ENCODE data around the gene CTPS2. TPM values are rescaled to one million over a fixed set of nuclear protein-coding genes. Genes with fewer than 3 reads are reported as not detected.
"Not testable (repeated sequence)": the region's sequence is repeated elsewhere in the genome, so short reads cannot be mapped to it uniquely, and the experiment has no call there.

CTPS2 gene
- total RNA-seq, 1 donor from 2014 or later = 24.5 TPM

DNA sequence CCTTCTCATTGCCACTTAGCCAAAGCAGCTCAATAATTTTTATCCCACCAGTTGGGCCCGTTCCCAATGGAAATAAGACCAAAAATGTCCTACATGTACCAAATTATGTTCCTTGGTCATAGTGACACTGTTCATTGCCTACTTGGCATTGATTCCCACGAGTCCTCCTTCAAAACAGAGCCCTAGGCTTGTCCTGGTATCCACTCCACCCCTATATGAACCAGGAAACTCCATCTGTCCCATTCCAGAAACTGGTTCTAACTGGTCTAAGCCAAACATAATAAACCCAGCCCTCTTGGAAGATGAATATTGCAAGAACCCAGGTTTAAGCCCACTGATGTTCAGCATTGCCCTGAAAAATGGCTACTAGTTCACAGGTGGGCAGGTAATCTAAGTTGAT, 93.4 kb downstream of the CTPS2 start:
- H3K9me3 ChIP-seq (ENCODE audit: control insufficient read depth in 3 of 3, low read length in 3 of 3) = no peaks in the 10 kb centered on the region
- no peaks in the 10 kb centered on the region for H3K4me1 ChIP-seq (ENCODE audit: control insufficient read depth in 3 of 3, insufficient read depth in 3 of 3, low read length in 3 of 3)
- peaks cover 0 to 13% (median 3%) of the 10 kb centered on the region in 3 donors for H3K36me3 ChIP-seq (ENCODE audit: control insufficient read depth in 3 of 3, insufficient read depth in 3 of 3, low read length in 3 of 3)
- no peak overlapping the region for H3K4me3 ChIP-seq (ENCODE audit: low read length in 3 of 3)
- no peak overlapping the region for H3K9ac ChIP-seq (ENCODE audit: low read depth in 1 of 3, low read length in 3 of 3)
- H3K27me3 ChIP-seq (ENCODE audit: control insufficient read depth in 3 of 3, insufficient read depth in 3 of 3, low read length in 3 of 3) = peaks cover 0 to 3% (median 0%) of the 10 kb centered on the region in 3 donors
- H3K27ac ChIP-seq (ENCODE audit: low read depth, low read length) = no peak overlapping the region

DNA sequence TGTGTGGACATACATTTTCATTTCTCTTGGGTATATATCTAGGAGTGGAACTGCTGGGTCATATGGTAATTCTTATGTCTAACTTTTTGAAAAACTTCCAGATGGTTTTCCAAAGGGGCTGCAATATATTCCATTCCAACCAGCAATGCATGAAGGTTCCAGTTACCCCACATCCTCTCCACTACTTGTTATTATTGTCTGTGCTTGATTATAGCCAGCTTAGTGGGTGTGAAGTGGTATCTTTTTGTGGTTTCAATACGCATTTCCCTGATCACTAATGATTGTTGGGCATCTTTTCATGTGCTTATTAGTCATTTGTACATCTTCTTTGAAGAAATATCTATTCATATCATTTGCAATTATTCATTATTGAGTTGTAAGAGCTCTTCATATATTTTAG, 94.0 kb downstream of the CTPS2 start:
- Histone ChIP-seq H3K27me3 (ENCODE audit: control insufficient read depth in 3 of 3, insufficient read depth in 3 of 3, low read length in 3 of 3) (peaks cover 0 to 3% (median 0%) of the 10 kb centered on the region in 3 donors), H3K36me3 (ENCODE audit: control insufficient read depth in 3 of 3, insufficient read depth in 3 of 3, low read length in 3 of 3) (peaks cover 0 to 13% (median 5%) of the 10 kb centered on the region in 3 donors), H3K27ac (ENCODE audit: low read depth, low read length) (no peak overlapping the region), H3K9ac (ENCODE audit: low read depth in 1 of 3, low read length in 3 of 3) (no peak overlapping the region), H3K4me3 (ENCODE audit: low read length in 3 of 3) (no peak overlapping the region), H3K9me3 (ENCODE audit: control insufficient read depth in 3 of 3, low read length in 3 of 3) (no peaks in the 10 kb centered on the region), H3K4me1 (ENCODE audit: control insufficient read depth in 3 of 3, insufficient read depth in 3 of 3, low read length in 3 of 3) (no peaks in the 10 kb centered on the region)

GRCh38 chrX:16617382-16617781, 95.1 kb downstream of the CTPS2 start:
- H3K27me3 ChIP-seq (ENCODE audit: control insufficient read depth in 3 of 3, insufficient read depth in 3 of 3, low read length in 3 of 3) = peaks cover 0 to 3% (median 0%) of the 10 kb centered on the region in 3 donors
- H3K27ac ChIP-seq (ENCODE audit: low read depth, low read length) = no peak overlapping the region
- no peak overlapping the region for H3K4me3 ChIP-seq (ENCODE audit: low read length in 3 of 3)

GRCh38 chrX:16612257-16612897, 100.1 kb downstream of the CTPS2 start:
- H3K36me3 ChIP-seq (ENCODE audit: control insufficient read depth in 3 of 3, insufficient read depth in 3 of 3, low read length in 3 of 3) = peaks cover 0 to 8% (median 7%) of the 10 kb centered on the region in 3 donors
- H3K27me3 ChIP-seq (ENCODE audit: control insufficient read depth in 3 of 3, insufficient read depth in 3 of 3, low read length in 3 of 3) = peaks cover 0 to 3% (median 0%) of the 10 kb centered on the region in 3 donors
- H3K4me1 ChIP-seq (ENCODE audit: control insufficient read depth in 3 of 3, insufficient read depth in 3 of 3, low read length in 3 of 3) = no peaks in the 10 kb centered on the region
- H3K9ac ChIP-seq (ENCODE audit: low read depth in 1 of 3, low read length in 3 of 3) = no peak overlapping the region
- H3K4me3 ChIP-seq (ENCODE audit: low read length in 3 of 3) = no peak overlapping the region
- no peaks in the 10 kb centered on the region for H3K9me3 ChIP-seq (ENCODE audit: control insufficient read depth in 3 of 3, low read length in 3 of 3)
- H3K27ac ChIP-seq (ENCODE audit: low read depth, low read length) = no peak overlapping the region

More at GRCh38 chrX:16617382-16617781, 95.1 kb downstream of the CTPS2 start:
- H3K4me1 ChIP-seq (ENCODE audit: control insufficient read depth in 3 of 3, insufficient read depth in 3 of 3, low read length in 3 of 3) = no peaks in the 10 kb centered on the region
- H3K9ac ChIP-seq (ENCODE audit: low read depth in 1 of 3, low read length in 3 of 3) = no peak overlapping the region
- peaks cover 0 to 13% (median 11%) of the 10 kb centered on the region in 3 donors for H3K36me3 ChIP-seq (ENCODE audit: control insufficient read depth in 3 of 3, insufficient read depth in 3 of 3, low read length in 3 of 3)
- H3K9me3 ChIP-seq (ENCODE audit: control insufficient read depth in 3 of 3, low read length in 3 of 3) = no peaks in the 10 kb centered on the region

- not testable (repeated sequence) for H3K36me3 ChIP-seq (ENCODE audit: control insufficient read depth in 3 of 3, insufficient read depth in 3 of 3, low read length in 3 of 3); H3K9ac ChIP-seq (ENCODE audit: low read depth in 1 of 3, low read length in 3 of 3); H3K27me3 ChIP-seq (ENCODE audit: control insufficient read depth in 3 of 3, insufficient read depth in 3 of 3, low read length in 3 of 3); H3K27ac ChIP-seq (ENCODE audit: low read depth, low read length); H3K4me1 ChIP-seq (ENCODE audit: control insufficient read depth in 3 of 3, insufficient read depth in 3 of 3, low read length in 3 of 3); H3K4me3 ChIP-seq (ENCODE audit: low read length in 3 of 3); H3K9me3 ChIP-seq (ENCODE audit: control insufficient read depth in 3 of 3, low read length in 3 of 3)
Observed at GRCh38 chrX:16610654-16611053, 101.8 kb downstream of the CTPS2 start.

DNA sequence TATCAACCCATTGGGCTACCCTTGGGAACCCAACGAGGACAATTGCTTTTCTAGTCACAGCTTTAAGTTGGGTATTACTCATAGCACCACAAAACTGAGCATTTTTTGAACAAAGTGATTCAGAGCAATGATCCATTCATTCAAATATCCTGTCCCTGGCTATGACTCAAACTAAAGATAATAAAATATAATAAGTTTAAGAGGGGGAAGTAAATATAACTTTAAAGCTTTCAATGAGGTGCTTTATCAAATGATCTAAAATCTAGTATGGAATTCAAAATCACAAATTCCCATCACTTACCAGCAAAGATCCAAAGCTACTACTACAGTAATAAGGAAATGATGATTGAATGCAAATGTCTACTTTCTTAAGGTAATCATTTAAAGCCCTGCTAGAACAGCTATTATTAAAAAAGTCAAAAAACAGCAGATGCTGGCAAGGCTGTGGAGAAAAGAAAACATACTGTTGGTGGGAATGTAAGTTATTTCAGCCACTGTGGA, 102.3 kb downstream of the CTPS2 start:
- H3K9ac ChIP-seq (ENCODE audit: low read depth in 1 of 3, low read length in 3 of 3) = no peak overlapping the region
- no peaks in the 10 kb centered on the region for H3K4me1 ChIP-seq (ENCODE audit: control insufficient read depth in 3 of 3, insufficient read depth in 3 of 3, low read length in 3 of 3)
- peaks cover 0 to 8% (median 0%) of the 10 kb centered on the region in 3 donors for H3K36me3 ChIP-seq (ENCODE audit: control insufficient read depth in 3 of 3, insufficient read depth in 3 of 3, low read length in 3 of 3)
- H3K27ac ChIP-seq (ENCODE audit: low read depth, low read length) = no peak overlapping the region
- no peaks in the 10 kb centered on the region for H3K9me3 ChIP-seq (ENCODE audit: control insufficient read depth in 3 of 3, low read length in 3 of 3)
- no peaks in the 10 kb centered on the region for H3K27me3 ChIP-seq (ENCODE audit: control insufficient read depth in 3 of 3, insufficient read depth in 3 of 3, low read length in 3 of 3)
- H3K4me3 ChIP-seq (ENCODE audit: low read length in 3 of 3) = no peak overlapping the region

DNA sequence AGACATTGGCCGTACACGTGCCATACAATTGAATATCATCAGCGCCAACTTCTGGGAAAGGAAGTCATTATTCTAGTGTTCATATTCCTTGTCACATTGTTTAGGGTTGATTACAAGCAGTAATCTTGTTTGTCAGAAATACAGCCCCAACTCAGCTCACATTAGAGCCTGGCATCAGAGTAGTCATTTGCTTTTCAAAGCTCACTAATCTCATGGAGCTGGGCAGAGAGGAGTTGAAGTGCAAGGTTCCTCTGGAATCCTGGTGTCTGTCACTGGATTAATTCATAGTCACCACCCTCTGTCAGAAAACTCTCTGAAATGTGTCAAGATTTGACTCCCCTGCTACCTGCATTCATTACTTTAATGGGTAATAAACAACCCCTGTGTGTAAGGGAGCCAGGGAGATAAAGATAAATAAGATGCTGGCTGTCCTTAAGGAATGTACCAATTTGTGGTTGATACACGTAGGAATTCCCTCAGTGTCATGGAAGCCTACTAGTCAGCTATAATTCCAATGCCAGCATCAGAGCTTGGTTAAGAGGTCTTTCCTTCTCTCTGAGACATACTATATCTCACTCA, 106.2 kb downstream of the CTPS2 start:
- H3K9ac ChIP-seq (ENCODE audit: low read depth in 1 of 3, low read length in 3 of 3) = no peak overlapping the region
- no peak overlapping the region for H3K27ac ChIP-seq (ENCODE audit: low read depth, low read length)
- H3K4me3 ChIP-seq (ENCODE audit: low read length in 3 of 3) = no peak overlapping the region
- peaks cover 0 to 4% (median 0%) of the 10 kb centered on the region in 3 donors for H3K27me3 ChIP-seq (ENCODE audit: control insufficient read depth in 3 of 3, insufficient read depth in 3 of 3, low read length in 3 of 3)
- no peaks in the 10 kb centered on the region for H3K9me3 ChIP-seq (ENCODE audit: control insufficient read depth in 3 of 3, low read length in 3 of 3)
- no peaks in the 10 kb centered on the region for H3K36me3 ChIP-seq (ENCODE audit: control insufficient read depth in 3 of 3, insufficient read depth in 3 of 3, low read length in 3 of 3)
- peaks cover 6 to 23% (median 8%) of the 10 kb centered on the region in 3 donors for H3K4me1 ChIP-seq (ENCODE audit: control insufficient read depth in 3 of 3, insufficient read depth in 3 of 3, low read length in 3 of 3)

DNA sequence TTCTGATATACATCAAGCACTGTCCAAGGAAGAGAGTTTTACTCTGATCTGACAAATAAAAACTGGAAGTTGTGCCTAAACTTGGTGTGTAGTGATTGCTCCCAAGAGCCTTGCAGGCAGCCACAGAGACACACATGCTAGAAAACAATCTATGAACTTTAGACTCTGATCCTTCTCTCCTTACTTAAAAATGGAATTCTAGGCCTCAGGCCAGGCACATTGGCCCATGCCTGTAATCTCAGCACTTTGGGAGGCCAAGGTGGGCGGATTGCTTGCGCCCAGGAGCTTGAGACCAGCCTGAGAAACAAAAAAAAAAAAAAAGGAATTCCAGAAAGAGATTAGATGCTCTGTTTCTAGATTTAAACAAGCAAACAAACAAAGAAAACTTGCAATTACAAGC, 108.1 kb downstream of the CTPS2 start:
- Histone ChIP-seq H3K9me3 (ENCODE audit: control insufficient read depth in 3 of 3, low read length in 3 of 3) (no peaks in the 10 kb centered on the region), H3K4me1 (ENCODE audit: control insufficient read depth in 3 of 3, insufficient read depth in 3 of 3, low read length in 3 of 3) (peaks cover 11 to 24% (median 16%) of the 10 kb centered on the region in 3 donors), H3K27me3 (ENCODE audit: control insufficient read depth in 3 of 3, insufficient read depth in 3 of 3, low read length in 3 of 3) (peaks cover 0 to 4% (median 0%) of the 10 kb centered on the region in 3 donors), H3K27ac (ENCODE audit: low read depth, low read length) (peak overlapping the region; percentile 40), H3K9ac (ENCODE audit: low read depth in 1 of 3, low read length in 3 of 3) (no peak overlapping the region), H3K4me3 (ENCODE audit: low read length in 3 of 3) (no peak overlapping the region), H3K36me3 (ENCODE audit: control insufficient read depth in 3 of 3, insufficient read depth in 3 of 3, low read length in 3 of 3) (no peaks in the 10 kb centered on the region)

- H3K4me3 ChIP-seq (ENCODE audit: low read length in 3 of 3) = no peak overlapping the region
- peak overlapping the region; percentile 40 for H3K27ac ChIP-seq (ENCODE audit: low read depth, low read length)
- peaks cover 11 to 24% (median 16%) of the 10 kb centered on the region in 3 donors for H3K4me1 ChIP-seq (ENCODE audit: control insufficient read depth in 3 of 3, insufficient read depth in 3 of 3, low read length in 3 of 3)
- H3K27me3 ChIP-seq (ENCODE audit: control insufficient read depth in 3 of 3, insufficient read depth in 3 of 3, low read length in 3 of 3) = peaks cover 0 to 4% (median 0%) of the 10 kb centered on the region in 3 donors
- H3K9ac ChIP-seq (ENCODE audit: low read depth in 1 of 3, low read length in 3 of 3) = no peak overlapping the region
- H3K9me3 ChIP-seq (ENCODE audit: control insufficient read depth in 3 of 3, low read length in 3 of 3) = no peaks in the 10 kb centered on the region
- no peaks in the 10 kb centered on the region for H3K36me3 ChIP-seq (ENCODE audit: control insufficient read depth in 3 of 3, insufficient read depth in 3 of 3, low read length in 3 of 3)
Observed at GRCh38 chrX:16603822-16604221, 108.6 kb downstream of the CTPS2 start.

DNA sequence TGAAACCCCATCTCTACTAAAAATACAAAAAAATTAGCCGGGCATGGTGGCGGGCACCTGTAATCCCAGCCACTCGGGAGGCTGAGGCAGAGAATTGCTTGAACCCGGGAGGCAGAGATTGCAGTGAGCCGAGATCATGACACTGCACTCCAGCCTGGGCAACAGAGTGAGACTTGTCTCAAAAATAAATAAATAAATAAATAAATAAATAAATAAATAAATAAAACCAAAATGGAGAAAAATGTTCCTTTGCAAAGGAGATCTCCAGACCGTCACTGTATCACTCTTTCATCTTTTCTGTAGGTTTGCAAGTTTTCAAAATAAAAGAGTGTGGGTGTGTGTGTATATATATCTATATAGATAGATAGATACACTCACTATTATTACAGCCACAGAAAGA, 109.2 kb downstream of the CTPS2 start:
- H3K9ac ChIP-seq (ENCODE audit: low read depth in 1 of 3, low read length in 3 of 3); H3K4me3 ChIP-seq (ENCODE audit: low read length in 3 of 3); H3K27ac ChIP-seq (ENCODE audit: low read depth, low read length); H3K9me3 ChIP-seq (ENCODE audit: control insufficient read depth in 3 of 3, low read length in 3 of 3); H3K27me3 ChIP-seq (ENCODE audit: control insufficient read depth in 3 of 3, insufficient read depth in 3 of 3, low read length in 3 of 3); H3K36me3 ChIP-seq (ENCODE audit: control insufficient read depth in 3 of 3, insufficient read depth in 3 of 3, low read length in 3 of 3): not testable (repeated sequence)
- H3K4me1 ChIP-seq (ENCODE audit: control insufficient read depth in 3 of 3, insufficient read depth in 3 of 3, low read length in 3 of 3) = peaks cover 11 to 24% (median 16%) of the 10 kb centered on the region in 3 donors
